MG63 (cell line): ENCODE data around the gene SCART1. TPM values are rescaled to one million over a fixed set of nuclear protein-coding genes. Genes with fewer than 3 reads are reported as not detected.

Experiments
- DNase-seq: peaks from one replicate; pipeline ENCODE4 v3.0.0-alpha.2; 2020
- H3K27me3 ChIP-seq: fragments of 250-450 bp; sonication (Bioruptor Pico); 2 replicates; pipeline ENCODE4 v1.5.1; 2020; ENCODE audit warnings: mild to moderate bottlenecking, moderate library complexity
- H3K36me3 ChIP-seq: fragments of 250-450 bp; sonication (Bioruptor Pico); 2 replicates; pipeline ENCODE4 v1.5.1; 2020; ENCODE audit warnings: mild to moderate bottlenecking, moderate library complexity
- H3K4me3 ChIP-seq: fragments of 250-450 bp; sonication (Bioruptor Pico); 2 replicates; pipeline ENCODE4 v1.5.1; 2020; ENCODE audit warnings: mild to moderate bottlenecking, moderate library complexity
- H3K9me3 ChIP-seq: fragments of 250-450 bp; sonication (Bioruptor Pico); 2 replicates; pipeline ENCODE4 v1.5.1; 2020; ENCODE audit warnings: mild to moderate bottlenecking, moderate library complexity
- total RNA-seq: library from RNA; depleted of rRNA; stranded (reverse); fragments of >200 nt; shearing (Covaris generic); gene quantifications from 2 replicates; pipeline ENCODE4 v1.2.3, GENCODE V29; 2014; ENCODE audit warnings: low replicate concordance

The SCART1 gene
- total RNA-seq, 1 experiment from 2014 or later: 1.5 TPM

GRCh38 chr10:133445751-133446708 is 7.7 kb upstream of the SCART1 start:
- H3K27me3 ChIP-seq: no peaks in the 10 kb centered on the region
- H3K36me3 ChIP-seq: peaks cover 9% of the 10 kb centered on the region
- no peak for DNase-seq
- H3K4me3 ChIP-seq: no peak overlapping the region
- H3K9me3 ChIP-seq: peaks cover 12% of the 10 kb centered on the region; the same call in 1 of the 2 replicates

- Histone ChIP-seq H3K9me3 (peaks cover 12% of the 10 kb centered on the region; the same call in 1 of the 2 replicates), H3K4me3 (no peak overlapping the region), H3K36me3 (peaks cover 9% of the 10 kb centered on the region), H3K27me3 (no peaks in the 10 kb centered on the region)
- DNase-seq: no peak
Measured at GRCh38 chr10:133446979-133447378, 6.8 kb upstream of the SCART1 start.

GRCh38 chr10:133448120-133448519 is 5.6 kb upstream of the SCART1 start:
- Histone ChIP-seq H3K27me3 (no peaks in the 10 kb centered on the region), H3K4me3 (no peak overlapping the region), H3K9me3 (peaks cover 12% of the 10 kb centered on the region; the same call in 1 of the 2 replicates), H3K36me3 (peaks cover 8% of the 10 kb centered on the region)
- no peak for DNase-seq

- H3K27me3 ChIP-seq: no peaks in the 10 kb centered on the region
- peaks cover 12% of the 10 kb centered on the region; the same call in 1 of the 2 replicates for H3K9me3 ChIP-seq
- DNase-seq: no peak
- no peak overlapping the region for H3K4me3 ChIP-seq
- H3K36me3 ChIP-seq: peaks cover 5% of the 10 kb centered on the region
Measured at GRCh38 chr10:133451346-133451745, 2.4 kb upstream of the SCART1 start.

- H3K4me3 ChIP-seq: no peak overlapping the region
- H3K27me3 ChIP-seq: no peaks in the 10 kb centered on the region
- peaks cover 5% of the 10 kb centered on the region for H3K36me3 ChIP-seq
- H3K9me3 ChIP-seq: peaks cover 10% of the 10 kb centered on the region; the same call in 1 of the 2 replicates
- DNase-seq: no peak
Measured at GRCh38 chr10:133452453-133452852, 1.3 kb upstream of the SCART1 start.

- no peaks in the 10 kb centered on the region for H3K36me3 ChIP-seq
- no peaks in the 10 kb centered on the region for H3K9me3 ChIP-seq
- no peak overlapping the region for H3K4me3 ChIP-seq
- no peak for DNase-seq
- H3K27me3 ChIP-seq: no peaks in the 10 kb centered on the region
Measured at GRCh38 chr10:133454204-133454893, 604 bp downstream of the SCART1 start.

GRCh38 chr10:133455196-133455595 is 1.5 kb downstream of the SCART1 start:
- Histone ChIP-seq H3K27me3 (no peaks in the 10 kb centered on the region), H3K9me3 (no peaks in the 10 kb centered on the region), H3K36me3 (no peaks in the 10 kb centered on the region), H3K4me3 (no peak overlapping the region)
- DNase-seq: no peak

- Histone ChIP-seq H3K27me3 (no peaks in the 10 kb centered on the region), H3K4me3 (no peak overlapping the region), H3K36me3 (no peaks in the 10 kb centered on the region), H3K9me3 (no peaks in the 10 kb centered on the region)
- DNase-seq: no peak
Measured at GRCh38 chr10:133455611-133456031, 1.9 kb downstream of the SCART1 start.

- no peak for DNase-seq
- Histone ChIP-seq H3K4me3 (no peak overlapping the region), H3K9me3 (no peaks in the 10 kb centered on the region), H3K36me3 (no peaks in the 10 kb centered on the region), H3K27me3 (no peaks in the 10 kb centered on the region)
Measured at GRCh38 chr10:133456041-133456951, 2.6 kb downstream of the SCART1 start.

GRCh38 chr10:133457100-133457841 is 3.5 kb downstream of the SCART1 start:
- no peaks in the 10 kb centered on the region for H3K36me3 ChIP-seq
- no peak overlapping the region for H3K4me3 ChIP-seq
- no peak for DNase-seq
- no peaks in the 10 kb centered on the region for H3K27me3 ChIP-seq
- no peaks in the 10 kb centered on the region for H3K9me3 ChIP-seq

- H3K27me3 ChIP-seq: no peaks in the 10 kb centered on the region
- H3K36me3 ChIP-seq: no peaks in the 10 kb centered on the region
- H3K4me3 ChIP-seq: no peak overlapping the region
- DNase-seq: no peak
- no peaks in the 10 kb centered on the region for H3K9me3 ChIP-seq
Measured at GRCh38 chr10:133458021-133458709, 4.4 kb downstream of the SCART1 start.

GRCh38 chr10:133458710-133459453 is 5.1 kb downstream of the SCART1 start:
- no peak for DNase-seq
- no peaks in the 10 kb centered on the region for H3K9me3 ChIP-seq
- H3K36me3 ChIP-seq: no peaks in the 10 kb centered on the region
- H3K4me3 ChIP-seq: no peak overlapping the region
- no peaks in the 10 kb centered on the region for H3K27me3 ChIP-seq

- DNase-seq: no peak
- Histone ChIP-seq H3K36me3 (no peaks in the 10 kb centered on the region), H3K4me3 (no peak overlapping the region), H3K9me3 (no peaks in the 10 kb centered on the region), H3K27me3 (no peaks in the 10 kb centered on the region)
Measured at GRCh38 chr10:133459454-133460207, 5.9 kb downstream of the SCART1 start.

- Histone ChIP-seq H3K4me3 (no peak overlapping the region), H3K36me3 (no peaks in the 10 kb centered on the region), H3K9me3 (no peaks in the 10 kb centered on the region), H3K27me3 (no peaks in the 10 kb centered on the region)
- no peak for DNase-seq
Measured at GRCh38 chr10:133460208-133460769, 6.5 kb downstream of the SCART1 start.
